HepG2 (cell line): ENCODE data around the gene JPH2. TPM values are rescaled to one million over a fixed set of nuclear protein-coding genes. Genes with fewer than 3 reads are reported as not detected.
A peak's percentile ranks its signal among the peaks of the same experiment; 100 is the strongest.

ENCODE experiments used
- CBX5 ChIP-seq: sonication (generic); formaldehyde crosslinking; IDR thresholded peaks from 2 replicates; pipeline ENCODE4 v1.4.0; 2020; ENCODE audit warnings: missing genetic modification reagents, borderline replicate concordance
- DNMT1 ChIP-seq: sonication (generic); formaldehyde crosslinking; IDR thresholded peaks from 2 replicates; pipeline ENCODE4 v1.5.1; 2020; ENCODE audit warnings: mild to moderate bottlenecking, missing genetic modification reagents
- DZIP1 ChIP-seq: sonication (generic); formaldehyde crosslinking; IDR thresholded peaks from 2 replicates; pipeline ENCODE4 v1.5.0; 2020; ENCODE audit warnings: mild to moderate bottlenecking, missing genetic modification reagents
- FOXJ3 ChIP-seq: sonication (generic); formaldehyde crosslinking; IDR thresholded peaks from 2 replicates; pipeline ENCODE4 v1.4.0; 2020; ENCODE audit warnings: missing genetic modification reagents, mild to moderate bottlenecking, borderline replicate concordance
- FOXK2 ChIP-seq: fragments of 450-650 bp; IDR thresholded peaks from 2 replicates; pipeline ENCODE4 v1.6.1; 2016
- HIC2 ChIP-seq: sonication (generic); formaldehyde crosslinking; IDR thresholded peaks from 2 replicates; pipeline ENCODE4 v1.9.0; 2022; ENCODE audit warnings: low read depth, missing genetic modification reagents
- ISL2 ChIP-seq: sonication (generic); formaldehyde crosslinking; IDR thresholded peaks from 2 replicates; pipeline ENCODE4 v1.5.0; 2020; ENCODE audit warnings: missing genetic modification reagents
- KDM5A ChIP-seq: fragments of 200-600 bp; sonication (generic); IDR thresholded peaks from 2 replicates; pipeline ENCODE4 v1.7.0; 2018; ENCODE audit warnings: antibody characterized with exemption, mild to moderate bottlenecking, low read length, borderline replicate concordance
- KLF15 ChIP-seq: sonication (generic); formaldehyde crosslinking; IDR thresholded peaks from 2 replicates; pipeline ENCODE4 v1.8.1; 2023; ENCODE audit warnings: borderline replicate concordance, mild to moderate bottlenecking, inconsistent platforms, missing genetic modification reagents, mixed read lengths
- PBX3 ChIP-seq: sonication (generic); formaldehyde crosslinking; IDR thresholded peaks from 2 replicates; pipeline ENCODE4 v1.8.1; 2023; ENCODE audit warnings: missing genetic modification reagents, inconsistent platforms, borderline replicate concordance
- RBM22 ChIP-seq: fragments of 200-400 bp; formaldehyde crosslinking; optimal IDR thresholded peaks from 2 replicates; pipeline ENCODE3; 2017; ENCODE audit warnings: mild to moderate bottlenecking, low read length, moderate library complexity
- SNRNP70 ChIP-seq: fragments of 200-400 bp; formaldehyde crosslinking; IDR thresholded peaks from 2 replicates; pipeline ENCODE4 v1.6.1; 2017; ENCODE audit warnings: mild to moderate bottlenecking, low read depth, low read length, moderate library complexity
- SRF ChIP-seq: IDR thresholded peaks from 2 replicates; pipeline ENCODE4 v1.6.1; 2011; ENCODE audit warnings: mild to moderate bottlenecking, low read depth, low read length, moderate library complexity
- WIZ ChIP-seq: sonication (generic); formaldehyde crosslinking; IDR thresholded peaks from 2 replicates; pipeline ENCODE4 v1.5.1; 2020; ENCODE audit warnings: mild to moderate bottlenecking, missing genetic modification reagents
- YEATS2 ChIP-seq: sonication (generic); formaldehyde crosslinking; IDR thresholded peaks from 2 replicates; pipeline ENCODE4 v1.4.0; 2020; ENCODE audit warnings: missing genetic modification reagents, borderline replicate concordance
- ZFAT ChIP-seq: sonication (generic); formaldehyde crosslinking; conservative IDR thresholded peaks from 2 replicates; pipeline ENCODE4 v1.8.1; 2023; ENCODE audit warnings: missing genetic modification reagents, inconsistent platforms
- ZKSCAN5 ChIP-seq: sonication (generic); formaldehyde crosslinking; IDR thresholded peaks from 2 replicates; pipeline ENCODE4 v1.5.1; 2020; ENCODE audit warnings: mild to moderate bottlenecking, missing genetic modification reagents
- ZMAT3 ChIP-seq: sonication (generic); formaldehyde crosslinking; conservative IDR thresholded peaks from 2 replicates; pipeline ENCODE4 v1.7.0; 2021; ENCODE audit warnings: missing genetic modification reagents
- ZNF180 ChIP-seq: sonication (generic); formaldehyde crosslinking; IDR thresholded peaks from 2 replicates; pipeline ENCODE4 v1.4.0; 2020; ENCODE audit warnings: low read depth, missing genetic modification reagents, borderline replicate concordance
- ZNF383 ChIP-seq: sonication (generic); formaldehyde crosslinking; IDR thresholded peaks from 2 replicates; pipeline ENCODE4 v1.4.0; 2020; ENCODE audit warnings: missing genetic modification reagents, mild to moderate bottlenecking, borderline replicate concordance
- ZNF530 ChIP-seq: sonication (generic); formaldehyde crosslinking; IDR thresholded peaks from 2 replicates; pipeline ENCODE4 v1.5.0; 2020; ENCODE audit warnings: low read depth, mild to moderate bottlenecking, missing genetic modification reagents
- ZNF547 ChIP-seq: sonication (generic); formaldehyde crosslinking; IDR thresholded peaks from 2 replicates; pipeline ENCODE4 v1.5.1; 2020; ENCODE audit warnings: mild to moderate bottlenecking, missing genetic modification reagents
- ZNF709 ChIP-seq: sonication (generic); formaldehyde crosslinking; IDR thresholded peaks from 2 replicates; pipeline ENCODE4 v1.5.0; 2020; ENCODE audit warnings: mild to moderate bottlenecking, missing genetic modification reagents
- ZZZ3 ChIP-seq: sonication (generic); formaldehyde crosslinking; IDR thresholded peaks from 2 replicates; pipeline ENCODE4 v1.4.0; 2020; ENCODE audit warnings: missing genetic modification reagents, mild to moderate bottlenecking, borderline replicate concordance
- polyA plus RNA-seq, 8 experiments: library from polyadenylated mRNA; depleted of rRNA in 3 of 8; stranded (reverse) in 7 of 8; unstranded in 1 of 8; fragments of >200 nt; fragmentation: Illumina TruSeq in 4 of 8; extraction: Trizol in 4 of 8; gene quantifications; 2 replicates each; pipeline versions ENCODE4 v1.2.1 to v1.2.3, GENCODE V29; 2011 to 2016; ENCODE audit warnings: low read depth in 4 of 8, missing spikeins in 1 of 8, mixed read lengths in 1 of 8; ENCODE audit not compliant: insufficient read depth in 1 of 8
- total RNA-seq, 5 experiments: library from RNA; depleted of rRNA; stranded (reverse); fragments of >200 nt; fragmentation: Illumina TruSeq; extraction: Trizol; gene quantifications; 2 replicates each; pipeline ENCODE4 v1.2.3, GENCODE V29; 2016; ENCODE audit warnings: low read depth in 1 of 5

Gene JPH2
- total and polyA plus RNA-seq, 2 of the 13 experiments (the other 11 are each of a cell fraction or from before 2014, with no cell fraction given) = 0.42 TPM; not detected in 1

GRCh38 chr20:44215125-44215524 lies 28.1 kb upstream of the JPH2 start (continued):
- no peak for TF ChIP-seq WIZ (CRISPR knock-in tag)
- TF ChIP-seq KLF15 (CRISPR knock-in tag) = no peak
- TF ChIP-seq ZFAT (CRISPR knock-in tag) = no peak
- TF ChIP-seq PBX3 = no peak
- TF ChIP-seq ZNF180 (CRISPR knock-in tag) = no peak
- TF ChIP-seq HIC2 (CRISPR knock-in tag) = no peak
- no peak for TF ChIP-seq ZNF547
- peak; percentile 61; the same call in 1 of the 2 replicates for TF ChIP-seq YEATS2
- TF ChIP-seq ZMAT3 (CRISPR knock-in tag) = no peak
- TF ChIP-seq DZIP1 (CRISPR knock-in tag) = no peak
- no peak for TF ChIP-seq ZZZ3 (CRISPR knock-in tag)
- no peak for TF ChIP-seq FOXK2
- TF ChIP-seq CBX5 (CRISPR knock-in tag) = peak; percentile 71; the same call in 1 of the 2 replicates
- TF ChIP-seq DNMT1 (CRISPR knock-in tag) = no peak
- no peak for TF ChIP-seq SRF
- TF ChIP-seq ZNF383 = no peak
- no peak for TF ChIP-seq KDM5A
- TF ChIP-seq ISL2 (CRISPR knock-in tag) = no peak
- no peak for TF ChIP-seq RBM22
- no peak for TF ChIP-seq ZNF530 (CRISPR knock-in tag)
- TF ChIP-seq FOXJ3 (CRISPR knock-in tag) = no peak
- no peak for TF ChIP-seq SNRNP70
- no peak for TF ChIP-seq ZKSCAN5 (CRISPR knock-in tag)
- no peak for TF ChIP-seq ZNF709 (CRISPR knock-in tag)
